ENCODE results near the gene ESRRA.

The ESRRA gene

DNA sequence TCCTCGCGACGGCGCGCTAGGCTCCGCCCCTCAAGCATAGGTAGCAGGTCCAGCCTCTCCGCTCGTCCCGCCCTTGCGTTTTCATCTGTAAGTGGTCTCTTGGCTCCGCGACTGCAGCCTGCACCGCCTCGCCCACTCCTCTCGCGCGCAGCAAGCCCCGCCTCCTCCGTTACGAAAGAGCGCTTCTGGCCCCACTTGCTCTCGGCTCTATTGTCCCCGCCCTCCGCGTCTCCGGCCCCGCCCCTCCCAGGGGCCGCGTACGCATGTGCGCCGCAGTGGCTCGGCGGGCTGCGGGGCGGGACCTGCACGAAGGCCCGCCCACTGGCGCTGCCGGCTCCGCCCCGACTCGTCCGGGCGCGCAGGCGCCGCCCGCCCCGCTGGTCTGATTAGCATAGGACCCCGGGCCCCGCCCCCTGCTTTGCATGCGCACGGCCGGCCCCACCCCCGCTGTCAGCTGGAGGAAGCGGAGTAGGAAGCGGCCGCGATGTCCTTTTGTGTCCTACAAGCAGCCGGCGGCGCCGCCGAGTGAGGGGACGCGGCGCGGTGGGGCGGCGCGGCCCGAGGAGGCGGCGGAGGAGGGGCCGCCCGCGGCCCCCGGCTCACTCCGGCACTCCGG is at the start of gene ESRRA:
TSS of gene ESRRA (plus strand) at position 450 of the 616 bp plus-strand sequence. CDS start 1,656 bp downstream, outside the sequence.
- DNase-seq, result peak; percentile 97

DNA sequence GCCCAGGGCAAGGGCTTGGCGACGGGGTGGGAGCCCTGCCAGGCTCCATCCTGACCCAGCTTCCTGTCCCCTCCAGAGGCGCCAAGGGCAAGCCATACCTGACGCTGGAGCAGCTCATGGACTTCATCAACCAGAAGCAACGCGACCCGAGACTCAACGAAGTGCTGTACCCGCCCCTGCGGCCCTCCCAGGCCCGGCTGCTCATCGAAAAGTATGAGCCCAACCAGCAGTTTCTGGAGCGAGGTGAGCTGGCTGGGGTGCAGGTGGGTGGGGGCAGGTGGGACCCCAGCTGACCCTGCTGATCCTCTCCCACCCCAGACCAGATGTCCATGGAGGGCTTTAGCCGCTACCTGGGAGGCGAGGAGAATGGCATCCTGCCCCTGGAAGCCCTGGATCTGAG is 49.0 kb upstream of the ESRRA start:
- no peak for DNase-seq

DNA sequence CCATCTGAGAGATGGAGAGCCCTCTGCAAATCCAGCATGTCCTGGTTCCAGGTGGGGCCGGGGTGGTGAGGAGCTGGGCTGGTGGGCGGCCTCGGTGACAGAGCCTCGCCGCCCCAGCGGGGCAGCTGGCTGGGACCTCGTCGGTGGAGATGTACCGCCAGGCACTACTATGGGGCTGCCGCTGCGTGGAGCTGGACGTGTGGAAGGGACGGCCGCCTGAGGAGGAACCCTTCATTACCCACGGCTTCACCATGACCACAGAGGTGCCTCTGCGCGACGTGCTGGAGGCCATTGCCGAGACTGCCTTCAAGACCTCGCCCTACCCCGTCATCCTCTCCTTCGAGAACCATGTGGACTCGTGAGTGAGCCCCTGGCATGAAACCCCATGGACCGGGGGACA is 47.0 kb upstream of the ESRRA start:
- no peak for DNase-seq

DNA sequence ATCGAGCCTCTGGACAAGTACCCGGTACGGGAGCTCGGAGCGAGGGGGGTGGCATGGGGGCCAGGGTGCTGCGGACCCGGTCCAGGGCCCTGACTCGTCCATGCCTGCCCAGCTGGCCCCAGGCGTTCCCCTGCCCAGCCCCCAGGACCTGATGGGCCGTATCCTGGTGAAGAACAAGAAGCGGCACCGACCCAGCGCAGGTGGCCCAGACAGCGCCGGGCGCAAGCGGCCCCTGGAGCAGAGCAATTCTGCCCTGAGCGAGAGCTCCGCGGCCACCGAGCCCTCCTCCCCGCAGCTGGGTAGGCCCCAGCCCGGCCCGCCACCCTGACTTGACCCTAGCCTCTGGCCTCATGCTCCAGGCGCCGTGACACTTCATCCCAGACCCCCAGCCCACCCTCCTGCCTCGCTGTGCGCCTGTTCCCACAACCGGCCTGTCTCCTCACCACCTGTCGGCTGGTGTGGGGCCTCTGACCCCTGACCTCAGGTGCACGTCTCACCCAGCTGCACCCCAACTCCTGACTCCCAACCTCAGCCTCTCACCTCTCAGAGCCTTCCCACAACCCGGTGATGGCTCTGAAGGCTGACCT is 46.3 kb upstream of the ESRRA start:
- no peak for DNase-seq

DNA sequence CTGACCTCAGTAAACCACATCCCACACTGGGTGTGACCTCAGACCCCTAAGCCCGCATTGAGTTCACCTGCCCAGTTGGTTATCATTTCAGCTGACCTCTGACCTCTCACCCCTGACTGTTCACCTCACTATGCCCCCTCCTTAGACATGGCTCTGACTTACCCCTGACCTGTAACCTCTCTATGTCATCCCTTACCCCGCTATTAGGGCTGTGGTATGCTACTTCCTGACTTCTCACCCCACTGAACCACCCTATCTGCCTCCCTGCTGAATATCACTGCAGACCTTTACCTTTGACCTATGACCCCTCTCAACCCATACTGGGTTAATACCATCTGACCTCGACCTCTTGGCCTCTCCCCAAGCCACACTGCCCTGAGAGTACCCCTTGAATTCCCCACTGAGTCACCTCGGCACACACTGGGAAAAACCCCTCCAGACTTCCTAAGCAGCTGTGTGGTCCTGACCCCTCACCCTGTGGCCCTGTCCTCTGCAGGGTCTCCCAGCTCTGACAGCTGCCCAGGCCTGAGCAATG is 45.7 kb upstream of the ESRRA start:
- no peak for DNase-seq

DNA sequence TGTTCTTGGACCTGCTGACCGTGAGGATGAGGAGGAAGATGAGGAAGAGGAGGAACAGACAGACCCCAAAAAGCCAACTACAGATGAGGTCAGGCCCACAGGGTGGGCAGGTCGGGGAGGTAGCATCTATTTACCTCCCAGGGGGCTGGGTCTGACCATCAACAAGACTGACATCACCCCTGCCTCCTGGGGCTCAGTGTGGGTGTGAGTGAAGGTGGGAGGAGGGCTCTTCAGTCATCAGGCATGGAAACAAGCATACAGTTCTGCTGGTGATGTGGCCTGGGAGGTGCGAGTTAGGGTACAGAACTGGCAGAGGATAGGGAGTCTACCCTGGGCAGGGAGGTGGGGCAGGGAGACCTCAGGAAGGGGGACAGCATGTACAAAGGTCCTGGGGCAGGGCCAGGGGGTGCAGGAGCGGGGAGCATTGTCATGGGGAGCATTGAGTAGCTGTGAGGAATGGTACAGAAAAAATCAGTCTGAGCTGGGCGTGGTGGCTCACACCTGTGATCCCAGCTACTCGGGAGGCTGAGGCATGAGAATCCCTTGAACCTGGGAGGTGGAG is 45.1 kb upstream of the ESRRA start:
- DNase-seq, result no peak

DNA sequence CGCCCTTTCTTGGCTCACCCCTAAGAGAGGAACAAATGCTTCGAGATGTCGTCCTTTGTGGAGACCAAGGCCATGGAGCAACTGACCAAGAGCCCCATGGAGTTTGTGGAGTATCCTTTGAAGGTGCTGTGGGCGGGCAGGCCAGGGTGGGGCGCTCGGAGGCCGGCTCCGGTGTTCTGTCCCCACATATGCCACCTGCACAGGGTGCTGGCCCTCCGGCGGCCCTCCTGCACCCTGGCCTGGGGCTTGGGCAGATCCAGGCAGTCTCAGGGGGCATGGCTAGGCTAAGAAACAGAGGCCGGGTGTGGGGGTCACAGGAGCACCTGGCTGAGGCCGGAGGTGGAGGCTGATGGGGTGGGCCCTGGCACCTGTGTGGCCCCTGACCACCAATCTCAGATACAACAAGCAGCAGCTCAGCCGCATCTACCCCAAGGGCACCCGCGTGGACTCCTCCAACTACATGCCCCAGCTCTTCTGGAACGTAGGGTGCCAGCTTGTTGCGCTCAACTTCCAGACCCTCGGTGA is 43.7 kb upstream of the ESRRA start:
- DNase-seq, result no peak

DNA sequence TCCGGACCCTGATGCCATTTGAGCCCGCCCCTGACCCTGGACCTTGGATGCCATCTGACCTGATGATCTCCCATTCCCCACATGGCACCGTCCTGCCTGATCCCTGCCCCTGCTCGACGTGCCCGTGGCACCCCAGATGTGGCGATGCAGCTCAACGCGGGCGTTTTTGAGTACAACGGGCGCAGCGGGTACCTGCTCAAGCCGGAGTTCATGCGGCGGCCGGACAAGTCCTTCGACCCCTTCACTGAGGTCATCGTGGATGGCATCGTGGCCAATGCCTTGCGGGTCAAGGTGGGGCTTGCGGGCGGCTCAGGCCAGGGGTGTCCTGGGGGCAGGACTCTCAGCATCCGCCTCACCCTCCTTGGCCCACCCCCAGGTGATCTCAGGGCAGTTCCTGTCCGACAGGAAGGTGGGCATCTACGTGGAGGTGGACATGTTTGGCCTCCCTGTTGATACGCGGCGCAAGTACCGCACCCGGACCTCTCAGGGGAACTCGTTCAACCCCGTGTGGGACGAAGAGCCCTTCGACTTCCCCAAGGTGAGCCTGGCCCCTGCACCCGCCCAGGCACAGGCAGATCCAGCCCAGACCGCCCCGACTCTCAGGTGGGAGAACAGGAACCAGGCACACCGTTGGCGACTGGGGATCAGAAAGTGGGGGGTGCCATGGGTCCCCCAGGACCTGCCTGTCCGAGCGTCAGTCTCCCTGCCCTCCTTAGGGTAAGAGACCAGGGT is 42.9 kb upstream of the ESRRA start:
- no peak for DNase-seq

DNA sequence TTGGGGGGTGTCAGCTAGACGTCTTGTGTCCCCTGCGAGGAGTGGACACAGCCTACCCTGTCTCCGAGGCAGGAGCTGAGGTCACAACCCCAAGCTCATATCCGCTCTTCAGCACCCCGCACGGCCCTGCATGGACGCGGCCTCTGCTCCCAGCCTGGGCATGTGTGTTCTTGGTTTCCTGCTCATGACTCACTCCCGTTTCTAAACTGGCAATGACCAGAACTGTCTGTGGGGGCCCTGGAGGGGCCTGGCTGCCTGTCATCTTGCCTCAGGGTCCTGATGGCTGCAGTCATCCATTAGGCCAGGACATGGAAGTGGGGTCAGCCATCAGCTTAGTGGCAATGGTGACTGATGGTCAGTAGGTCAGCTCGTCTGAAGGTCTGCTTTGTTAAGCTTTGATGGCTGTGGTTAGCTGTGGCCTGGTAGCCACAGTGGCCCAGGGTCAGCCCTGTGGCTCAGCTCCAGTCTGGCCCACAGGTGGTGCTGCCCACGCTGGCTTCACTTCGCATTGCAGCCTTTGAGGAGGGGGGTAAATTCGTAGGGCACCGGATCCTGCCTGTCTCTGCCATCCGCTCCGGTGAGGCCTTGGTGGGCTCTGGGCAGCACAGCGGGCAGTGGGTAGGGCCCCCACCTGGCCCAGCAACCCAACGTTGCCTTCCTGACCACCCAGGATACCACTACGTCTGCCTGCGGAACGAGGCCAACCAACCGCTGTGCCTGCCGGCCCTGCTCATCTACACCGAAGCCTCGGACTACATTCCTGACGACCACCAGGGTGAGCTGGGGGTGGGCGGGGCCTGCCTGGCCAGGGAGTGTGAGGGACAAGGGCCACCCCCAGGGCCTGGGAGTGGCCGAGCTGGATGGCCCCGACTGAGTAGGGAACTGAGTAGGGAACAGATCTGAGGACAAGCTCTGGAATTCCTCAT is 42.0 kb upstream of the ESRRA start:
- DNase-seq, result peak; percentile 28

DNA sequence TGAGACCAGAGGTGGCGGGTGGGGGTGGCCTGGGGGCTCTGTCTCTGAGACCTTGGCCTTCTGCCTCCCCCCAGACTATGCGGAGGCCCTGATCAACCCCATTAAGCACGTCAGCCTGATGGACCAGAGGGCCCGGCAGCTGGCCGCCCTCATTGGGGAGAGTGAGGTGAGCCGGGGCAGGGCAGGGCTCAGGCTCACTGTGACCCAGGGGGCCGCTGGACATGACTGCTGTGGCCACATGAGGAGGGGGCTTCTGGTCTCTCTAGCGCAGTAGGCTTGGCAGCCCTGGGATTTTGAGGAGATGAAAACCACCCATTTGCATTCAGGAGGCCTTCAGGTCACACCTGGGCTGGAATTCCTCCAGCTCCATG is 41.4 kb upstream of the ESRRA start:
- DNase-seq, result no peak

DNA sequence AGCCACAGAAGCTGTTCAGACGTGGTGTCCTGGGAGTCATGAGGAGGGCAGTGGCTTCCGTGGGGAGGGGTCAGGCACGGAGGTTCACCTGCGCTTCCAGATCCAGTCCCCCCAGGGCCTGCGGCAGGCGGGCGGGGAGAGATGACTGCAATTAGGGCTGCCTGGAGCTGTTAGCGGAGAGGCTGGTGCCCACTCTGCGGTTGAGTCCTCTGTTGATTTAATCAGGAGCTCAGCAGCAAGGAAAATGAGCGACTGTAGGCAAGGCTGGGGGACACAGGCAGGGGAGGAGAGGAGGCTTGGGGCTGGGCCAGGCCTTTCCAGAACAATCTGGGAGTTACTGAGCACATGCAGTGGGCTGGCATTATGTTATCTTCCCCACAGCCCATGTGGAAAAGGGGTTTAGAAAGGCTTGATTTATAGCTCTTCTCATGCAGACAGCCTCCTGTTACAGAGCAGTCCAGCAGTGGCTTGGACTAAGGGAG is 40.9 kb upstream of the ESRRA start:
- no peak for DNase-seq

DNA sequence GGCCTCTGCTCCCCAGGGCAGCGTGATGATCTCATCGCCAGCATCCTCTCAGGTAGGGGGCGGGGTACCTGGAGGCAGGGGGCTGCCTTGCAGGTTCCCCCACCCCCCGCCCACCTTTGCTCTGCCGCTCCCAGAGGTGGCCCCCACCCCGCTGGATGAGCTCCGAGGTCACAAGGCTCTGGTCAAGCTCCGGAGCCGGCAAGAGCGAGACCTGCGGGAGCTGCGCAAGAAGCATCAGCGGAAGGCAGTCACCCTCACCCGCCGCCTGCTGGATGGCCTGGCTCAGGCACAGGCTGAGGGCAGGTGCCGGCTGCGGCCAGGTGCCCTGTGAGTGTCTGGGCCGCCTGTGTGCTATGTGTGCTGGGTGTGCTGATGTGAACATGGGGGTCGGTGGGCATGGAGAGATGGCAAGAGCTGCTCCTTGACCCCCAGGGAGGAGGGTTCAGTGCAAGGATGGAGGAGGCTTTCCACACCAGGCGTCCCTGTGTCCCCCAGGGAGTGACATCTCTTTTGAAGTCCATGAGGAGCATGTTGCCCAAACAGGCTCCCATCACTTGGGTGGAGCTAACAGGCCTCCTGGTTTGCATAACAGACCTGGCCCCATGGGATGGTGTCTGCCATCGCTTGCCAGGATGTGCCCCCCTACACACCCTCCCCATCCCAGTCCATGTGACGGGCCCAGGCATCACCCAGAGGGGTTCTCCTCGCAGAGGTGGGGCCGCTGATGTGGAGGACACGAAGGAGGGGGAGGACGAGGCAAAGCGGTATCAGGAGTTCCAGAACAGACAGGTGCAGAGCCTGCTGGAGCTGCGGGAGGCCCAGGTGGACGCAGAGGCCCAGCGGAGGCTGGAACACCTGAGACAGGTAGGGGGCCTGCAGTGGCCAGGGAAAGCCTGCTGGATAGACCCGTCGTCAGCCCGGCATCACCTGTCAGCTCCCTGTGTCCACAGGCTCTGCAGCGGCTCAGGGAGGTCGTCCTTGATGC is 39.9 kb upstream of the ESRRA start:
- DNase-seq, result no peak

DNA sequence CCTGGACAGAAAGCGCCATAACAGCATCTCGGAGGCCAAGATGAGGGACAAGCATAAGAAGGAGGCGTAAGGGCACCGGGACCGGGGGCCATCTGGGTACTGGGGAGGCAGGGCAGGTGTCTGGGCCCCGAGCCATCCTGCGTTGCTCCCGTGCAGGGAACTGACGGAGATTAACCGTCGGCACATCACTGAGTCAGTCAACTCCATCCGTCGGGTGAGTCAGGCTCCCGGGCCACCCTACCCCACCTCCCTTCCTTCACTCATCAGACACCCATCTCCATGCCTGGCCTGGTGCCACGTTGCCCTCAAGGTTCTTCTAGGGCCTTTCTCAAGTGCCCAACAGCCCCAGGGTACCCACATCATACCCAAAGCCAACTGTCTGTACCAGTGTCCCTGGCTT is 39.0 kb upstream of the ESRRA start:
- no peak for DNase-seq

DNA sequence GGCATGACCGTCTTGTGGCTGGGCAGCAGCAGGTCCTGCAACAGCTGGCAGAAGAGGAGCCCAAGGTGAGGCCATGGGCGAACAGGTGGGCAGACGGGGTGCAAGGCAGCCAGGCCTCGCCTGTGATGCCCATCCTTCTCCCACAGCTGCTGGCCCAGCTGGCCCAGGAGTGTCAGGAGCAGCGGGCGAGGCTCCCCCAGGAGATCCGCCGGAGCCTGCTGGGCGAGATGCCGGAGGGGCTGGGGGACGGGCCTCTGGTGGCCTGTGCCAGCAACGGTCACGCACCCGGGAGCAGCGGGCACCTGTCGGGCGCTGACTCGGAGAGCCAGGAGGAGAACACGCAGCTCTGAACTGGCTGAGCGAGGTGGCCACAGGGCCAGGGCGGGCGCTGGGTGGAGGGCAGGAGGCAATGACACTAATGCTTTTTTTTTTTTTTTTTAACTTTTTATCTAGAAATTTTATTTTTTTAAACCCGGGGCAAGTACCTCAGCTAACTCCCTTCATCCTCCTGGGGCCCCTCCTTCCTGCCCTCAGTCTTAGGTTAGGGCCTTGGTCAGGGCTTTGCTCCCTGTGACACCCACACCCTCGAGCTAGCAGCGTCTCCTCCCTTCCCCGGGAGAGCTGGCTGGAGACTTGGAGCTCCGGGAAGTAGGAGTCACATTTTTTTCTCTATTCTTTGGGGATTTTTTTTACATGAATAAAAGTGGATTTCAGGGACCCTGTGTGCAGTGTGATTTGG is 37.9 kb upstream of the ESRRA start:
- no peak for DNase-seq

DNA sequence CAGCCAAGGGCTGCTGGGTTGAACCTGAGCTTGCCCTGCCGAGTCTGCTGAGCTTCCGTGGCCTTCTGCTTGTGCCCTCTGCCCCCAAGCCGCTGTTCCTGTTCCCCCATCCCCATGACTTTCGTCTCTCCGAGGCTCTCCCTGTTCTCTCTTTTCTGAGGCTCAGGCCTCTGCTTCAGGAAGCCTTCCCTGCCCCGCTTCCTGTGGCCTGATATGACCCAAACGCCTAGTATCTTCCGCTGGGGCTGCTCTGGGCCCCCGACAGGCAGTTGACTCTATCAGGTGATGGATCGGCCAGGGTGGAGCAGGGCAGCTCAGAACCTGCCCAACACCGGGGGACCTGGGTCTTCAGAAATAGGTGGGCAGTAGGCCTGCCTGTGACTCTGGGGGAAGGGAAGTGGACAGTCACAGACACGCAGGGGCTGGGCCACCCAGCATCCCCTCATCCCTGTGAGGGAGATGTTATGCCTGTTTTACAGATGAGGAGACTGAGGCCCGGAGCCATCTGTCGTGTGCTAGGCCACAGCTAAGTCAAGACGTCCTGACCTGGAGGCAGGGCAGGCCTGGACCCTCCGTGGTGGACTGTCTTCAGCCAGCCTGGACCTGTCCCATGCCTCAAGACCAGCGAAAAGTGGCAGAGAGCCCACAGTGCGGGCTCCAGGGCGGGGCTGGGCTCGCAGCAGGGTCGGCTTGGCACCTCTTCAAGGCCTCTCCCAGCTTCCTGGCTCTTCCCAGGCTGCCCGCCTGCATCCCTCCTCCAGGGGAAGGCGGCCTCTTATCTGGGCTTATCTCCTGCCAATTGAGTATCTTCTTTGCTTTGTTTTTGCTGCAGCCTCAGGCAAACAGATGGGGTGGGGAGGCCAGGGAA is 37.1 kb upstream of the ESRRA start:
- DNase-seq, result no peak

DNA sequence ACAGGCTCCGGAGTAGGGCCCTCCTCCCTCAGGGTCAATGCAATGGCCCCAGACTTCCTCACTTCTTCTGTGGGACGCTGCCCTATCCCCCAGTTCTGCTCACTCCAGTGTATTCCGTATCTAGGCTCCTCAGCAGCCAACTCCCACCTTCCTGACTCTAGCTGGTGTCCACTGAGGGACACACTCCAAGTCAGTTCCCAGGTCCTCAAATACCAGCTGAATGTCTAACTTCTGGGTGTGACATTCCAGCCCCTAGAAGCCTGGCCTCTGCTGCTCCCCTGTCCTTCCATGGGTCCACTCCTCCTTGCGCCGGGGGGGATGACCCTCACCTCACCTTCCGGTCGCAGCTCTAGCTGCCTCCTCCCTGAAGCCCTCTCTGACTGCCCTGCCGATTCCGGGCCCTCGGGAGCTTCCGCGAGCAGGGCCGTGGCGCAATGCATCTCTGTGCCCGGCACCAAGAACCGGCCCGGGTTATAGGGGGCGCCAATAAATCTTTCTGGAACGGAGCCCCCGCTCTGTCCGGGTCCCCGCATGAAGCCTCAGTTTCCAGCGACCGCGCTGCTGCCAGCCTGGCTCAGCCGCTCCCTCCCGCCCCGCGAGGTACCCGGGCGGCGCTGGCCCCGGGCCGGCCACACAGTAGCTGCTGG is 36.3 kb upstream of the ESRRA start:
- peak; percentile 65 for DNase-seq

DNA sequence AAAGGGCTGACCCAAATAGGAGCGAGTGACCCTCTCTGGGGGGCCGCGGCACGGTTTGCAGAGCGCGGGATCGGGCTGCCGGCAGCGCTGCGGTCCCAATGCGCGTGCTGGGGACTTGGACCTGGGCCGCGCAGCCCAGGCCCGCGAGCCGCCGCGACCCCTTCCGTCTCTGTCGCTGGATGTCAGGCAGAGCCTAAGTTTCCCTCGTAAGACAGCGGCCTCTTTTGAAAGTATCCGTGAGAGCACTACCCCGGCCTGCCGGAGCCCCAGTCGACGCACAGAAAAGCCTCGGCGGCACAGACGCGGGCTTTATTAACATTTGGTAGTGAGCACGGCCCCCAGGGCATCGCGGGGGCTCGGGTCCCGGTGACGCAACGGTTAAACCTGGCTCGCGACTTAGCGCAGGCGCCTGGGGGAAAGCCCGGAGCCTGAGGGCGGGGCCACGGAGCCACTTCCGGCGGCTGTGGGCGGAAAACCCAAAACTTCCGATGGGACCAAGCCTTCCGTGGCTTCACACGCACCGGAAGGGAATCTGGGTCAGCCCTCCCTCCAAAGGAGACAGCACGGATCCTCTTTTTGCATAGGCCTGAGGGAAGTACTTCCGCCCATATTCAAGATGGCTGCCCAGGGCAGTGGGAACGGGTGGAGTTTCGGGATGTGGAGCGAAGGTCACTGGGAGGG is 35.6 kb upstream of the ESRRA start:
- DNase-seq, result peak; percentile 100

Data from HCEC 1CT (cell line).